C4-2B (cell line): ENCODE data around the gene LRPAP1.

Experiments
- H3K27ac ChIP-seq: fragments of 450-650 bp; 2 replicates; pipeline ENCODE4 v1.5.1; 2017
- CTCF ChIP-seq: fragments of 450-650 bp; conservative IDR thresholded peaks from 2 replicates; pipeline ENCODE4 v1.5.1; 2017; ENCODE audit warnings: mild to moderate bottlenecking
- ZFX ChIP-seq: fragments of 450-650 bp; IDR thresholded peaks from 2 replicates; pipeline ENCODE4 v1.6.1; 2017

Gene LRPAP1

GRCh38 chr4:3476341-3476747 lies 55.9 kb downstream of the LRPAP1 start:
- TF ChIP-seq ZFX (no peak), CTCF (no peak)
- no peak overlapping the region for H3K27ac ChIP-seq

GRCh38 chr4:3475713-3476260 lies 56.4 kb downstream of the LRPAP1 start:
- H3K27ac ChIP-seq = no peak overlapping the region
- TF ChIP-seq CTCF = no peak
- no peak for TF ChIP-seq ZFX

DNA sequence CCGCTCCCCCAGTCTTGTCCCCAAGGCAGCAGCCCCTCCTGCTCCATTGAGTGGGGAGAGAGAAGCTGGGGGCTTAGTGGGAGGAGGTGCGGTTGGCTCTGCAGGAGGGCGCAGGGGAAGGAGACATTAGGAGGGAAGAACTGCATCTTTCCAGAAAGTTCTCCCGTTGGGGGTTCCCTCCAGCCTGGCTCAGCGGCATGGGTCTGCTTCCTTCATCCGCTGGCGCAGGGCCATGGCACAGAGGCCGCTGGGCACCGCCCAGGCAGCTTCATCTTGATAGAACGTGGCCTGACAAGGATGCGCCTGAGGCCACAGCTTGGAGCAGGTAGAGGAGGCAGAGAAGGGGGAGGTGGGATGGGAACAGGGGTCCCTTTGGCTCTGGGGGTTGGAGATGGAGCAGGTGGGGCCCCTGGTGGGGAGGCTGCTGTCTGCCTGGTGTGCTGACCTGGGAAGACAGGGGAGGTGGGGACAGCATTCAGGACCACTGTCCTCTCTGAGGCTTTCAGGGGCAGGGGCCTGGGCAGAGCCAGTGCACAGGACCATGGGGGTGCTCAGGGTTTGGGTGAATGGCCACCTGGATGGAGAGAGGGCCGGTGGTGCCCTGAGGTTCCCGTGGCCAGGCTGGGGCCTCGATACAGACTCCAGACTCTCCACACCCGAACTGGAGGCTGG lies 57.0 kb downstream of the LRPAP1 start:
- H3K27ac ChIP-seq = no peak overlapping the region
- TF ChIP-seq CTCF (no peak), ZFX (no peak)

DNA sequence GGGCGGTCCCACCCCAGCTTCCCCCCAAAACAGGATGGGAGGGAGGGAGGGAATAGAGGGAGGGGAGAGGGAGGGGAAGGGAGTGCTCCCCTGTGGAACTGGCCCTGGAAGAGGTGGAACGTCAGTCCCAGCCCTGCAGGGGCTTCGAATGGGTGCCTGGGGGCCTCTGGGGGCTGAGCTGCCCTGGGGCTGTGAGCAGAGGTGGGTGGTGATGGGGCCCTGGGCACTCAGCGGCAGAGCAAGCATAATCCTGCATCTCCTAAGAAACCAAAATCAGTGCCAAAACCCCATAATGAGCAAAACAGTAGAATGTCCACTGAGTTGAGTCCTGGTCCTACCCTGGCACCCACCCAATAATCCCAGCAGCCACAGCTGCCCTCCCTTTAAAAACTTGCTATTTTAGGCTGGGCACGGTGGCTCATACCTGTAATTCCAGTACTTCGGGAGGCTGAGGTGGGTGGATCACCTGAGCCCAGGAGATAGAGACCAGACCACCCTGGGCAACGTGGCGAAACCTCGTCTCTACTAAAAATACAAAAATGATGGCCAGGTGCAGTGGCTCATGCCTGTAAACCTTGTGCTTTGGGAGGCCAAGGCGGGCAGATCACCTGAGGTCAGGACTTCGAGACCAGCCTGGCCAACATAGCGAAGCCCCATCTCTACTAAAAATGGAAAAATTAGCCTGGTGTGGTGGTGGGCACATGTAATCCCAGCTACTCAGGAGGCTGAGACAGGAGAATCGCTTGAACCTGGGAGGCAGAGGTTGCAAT lies 58.0 kb downstream of the LRPAP1 start:
- H3K27ac ChIP-seq = no peak overlapping the region
- no peak for TF ChIP-seq ZFX
- no peak for TF ChIP-seq CTCF

- TF ChIP-seq CTCF = no peak
- no peak overlapping the region for H3K27ac ChIP-seq
These were observed 58.9 kb downstream of the LRPAP1 start for GRCh38 chr4:3473181-3473950.

DNA sequence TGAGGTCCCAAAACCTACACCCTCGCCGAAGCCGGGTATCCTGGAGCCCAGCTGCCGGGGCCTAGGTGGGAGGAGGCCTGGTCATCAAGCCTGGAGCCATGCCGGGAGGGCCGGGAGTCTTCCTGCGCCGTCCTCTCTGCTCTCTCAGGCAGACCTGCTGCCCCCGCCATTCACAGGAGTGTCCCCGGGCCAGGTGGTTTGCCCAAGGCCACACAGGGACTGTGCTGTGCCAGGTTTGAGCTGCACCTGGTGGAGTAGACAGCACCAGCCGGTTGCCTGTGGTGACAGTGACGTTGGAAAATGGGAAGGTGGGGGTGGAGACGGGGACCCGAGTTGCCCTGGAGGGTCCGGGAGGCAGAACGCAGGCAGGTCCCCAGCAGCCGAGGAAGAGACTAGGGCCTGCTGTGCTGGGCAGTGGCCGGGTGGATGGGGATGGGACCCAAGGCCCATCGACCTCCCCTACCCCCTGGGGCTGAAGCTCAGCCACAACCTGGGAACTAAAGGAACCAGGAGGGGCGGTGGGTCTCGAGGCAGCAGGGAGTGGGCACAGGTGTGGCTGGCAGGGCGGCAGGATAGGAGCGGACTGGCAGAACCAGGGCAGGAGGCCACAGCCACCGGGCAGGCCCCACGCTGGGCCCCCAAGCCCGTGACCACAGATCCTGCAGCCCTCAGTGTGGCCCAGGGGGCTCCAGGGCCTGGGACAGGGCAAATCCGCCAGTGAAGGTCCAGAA lies 59.6 kb downstream of the LRPAP1 start:
- H3K27ac ChIP-seq = no peak overlapping the region
- TF ChIP-seq ZFX = no peak

GRCh38 chr4:3471886-3472285 lies 60.3 kb downstream of the LRPAP1 start:
- H3K27ac ChIP-seq = no peak overlapping the region
- TF ChIP-seq ZFX (no peak), CTCF (no peak)
